Measurements from ENCODE around the gene OLFM3. TPM values are rescaled to one million over a fixed set of nuclear protein-coding genes. Genes with fewer than 3 reads are reported as not detected.

OLFM3 gene
- total RNA-seq, 1 experiment from 2014 or later = 0.05 TPM

GRCh38 chr1:101953623-101954022, 43.1 kb downstream of the OLFM3 start:
- no peak for DNase-seq (ENCODE audit: extremely low read depth, low read depth)

- no peak for DNase-seq (ENCODE audit: extremely low read depth, low read depth)
Measured at GRCh38 chr1:101945884-101946283, 50.8 kb downstream of the OLFM3 start.

- DNase-seq (ENCODE audit: extremely low read depth, low read depth) = no peak
Measured at GRCh38 chr1:101943237-101943636, 53.5 kb downstream of the OLFM3 start.

- no peak for DNase-seq (ENCODE audit: extremely low read depth, low read depth)
Measured at GRCh38 chr1:101942516-101943193, 54.1 kb downstream of the OLFM3 start.

- DNase-seq (ENCODE audit: extremely low read depth, low read depth) = no peak
Measured at GRCh38 chr1:101938681-101939080, 58.0 kb downstream of the OLFM3 start.

- no peak for DNase-seq (ENCODE audit: extremely low read depth, low read depth)
Measured at GRCh38 chr1:101929343-101929742, 67.4 kb downstream of the OLFM3 start.

GRCh38 chr1:101928829-101929228, 67.9 kb downstream of the OLFM3 start:
- no peak for DNase-seq (ENCODE audit: extremely low read depth, low read depth)

GRCh38 chr1:101924700-101925099, 72.0 kb downstream of the OLFM3 start:
- no peak for DNase-seq (ENCODE audit: extremely low read depth, low read depth)

- DNase-seq (ENCODE audit: extremely low read depth, low read depth) = no peak
Measured at GRCh38 chr1:101920577-101920976, 76.1 kb downstream of the OLFM3 start.

- no peak for DNase-seq (ENCODE audit: extremely low read depth, low read depth)
Measured at GRCh38 chr1:101918277-101918676, 78.4 kb downstream of the OLFM3 start.

GRCh38 chr1:101915597-101915996, 81.1 kb downstream of the OLFM3 start:
- no peak for DNase-seq (ENCODE audit: extremely low read depth, low read depth)

- no peak for DNase-seq (ENCODE audit: extremely low read depth, low read depth)
Measured at GRCh38 chr1:101914473-101915242, 82.1 kb downstream of the OLFM3 start.

GRCh38 chr1:101911894-101912293, 84.8 kb downstream of the OLFM3 start:
- DNase-seq (ENCODE audit: extremely low read depth, low read depth) = no peak

- no peak for DNase-seq (ENCODE audit: extremely low read depth, low read depth)
Measured at GRCh38 chr1:101908980-101909379, 87.7 kb downstream of the OLFM3 start.

GRCh38 chr1:101907264-101907663, 89.5 kb downstream of the OLFM3 start:
- no peak for DNase-seq (ENCODE audit: extremely low read depth, low read depth)

GRCh38 chr1:101905283-101905835, 91.4 kb downstream of the OLFM3 start:
- DNase-seq (ENCODE audit: extremely low read depth, low read depth) = no peak

- no peak for DNase-seq (ENCODE audit: extremely low read depth, low read depth)
Measured at GRCh38 chr1:101902199-101902598, 94.5 kb downstream of the OLFM3 start.

GRCh38 chr1:101898137-101898536, 98.6 kb downstream of the OLFM3 start:
- DNase-seq (ENCODE audit: extremely low read depth, low read depth) = no peak

- DNase-seq (ENCODE audit: extremely low read depth, low read depth) = no peak
Measured at GRCh38 chr1:101884621-101885020, 112.1 kb downstream of the OLFM3 start.

- no peak for DNase-seq (ENCODE audit: extremely low read depth, low read depth)
Measured at GRCh38 chr1:101875891-101876290, 120.8 kb downstream of the OLFM3 start.

- DNase-seq (ENCODE audit: extremely low read depth, low read depth) = no peak
Measured at GRCh38 chr1:101873672-101874071, 123.1 kb downstream of the OLFM3 start.

GRCh38 chr1:101859941-101860340, 136.8 kb downstream of the OLFM3 start:
- DNase-seq (ENCODE audit: extremely low read depth, low read depth) = no peak
